ENCODE results near the gene IFIT1B.

Gene IFIT1B

DNA sequence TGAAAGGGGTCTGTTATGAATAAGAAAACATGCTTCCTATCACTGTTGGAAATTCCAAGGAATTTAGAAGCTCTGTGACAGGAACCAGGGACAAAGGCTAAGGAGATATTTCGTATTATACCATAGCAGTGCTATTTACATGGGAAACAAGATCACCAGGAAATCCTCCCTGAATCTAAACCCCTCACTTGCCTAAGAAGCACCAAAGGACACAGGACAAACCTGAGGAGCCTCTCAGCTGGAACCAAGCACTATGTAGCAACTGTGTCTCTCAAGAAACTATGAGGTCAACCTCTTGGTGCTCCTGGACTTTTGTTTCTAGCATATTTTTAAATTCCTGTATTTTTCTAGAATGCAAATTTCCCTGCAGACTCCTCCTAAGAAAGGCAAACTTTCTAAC is 20.8 kb upstream of the IFIT1B start:
- no peak for DNase-seq (ENCODE audit: low spot score)
- in situ Hi-C loops (cut with MboI; ENCODE audit: low sequenced_read_pairs, unreplicated experiment) = no loop called here
- TF ChIP-seq, protein P1, sequence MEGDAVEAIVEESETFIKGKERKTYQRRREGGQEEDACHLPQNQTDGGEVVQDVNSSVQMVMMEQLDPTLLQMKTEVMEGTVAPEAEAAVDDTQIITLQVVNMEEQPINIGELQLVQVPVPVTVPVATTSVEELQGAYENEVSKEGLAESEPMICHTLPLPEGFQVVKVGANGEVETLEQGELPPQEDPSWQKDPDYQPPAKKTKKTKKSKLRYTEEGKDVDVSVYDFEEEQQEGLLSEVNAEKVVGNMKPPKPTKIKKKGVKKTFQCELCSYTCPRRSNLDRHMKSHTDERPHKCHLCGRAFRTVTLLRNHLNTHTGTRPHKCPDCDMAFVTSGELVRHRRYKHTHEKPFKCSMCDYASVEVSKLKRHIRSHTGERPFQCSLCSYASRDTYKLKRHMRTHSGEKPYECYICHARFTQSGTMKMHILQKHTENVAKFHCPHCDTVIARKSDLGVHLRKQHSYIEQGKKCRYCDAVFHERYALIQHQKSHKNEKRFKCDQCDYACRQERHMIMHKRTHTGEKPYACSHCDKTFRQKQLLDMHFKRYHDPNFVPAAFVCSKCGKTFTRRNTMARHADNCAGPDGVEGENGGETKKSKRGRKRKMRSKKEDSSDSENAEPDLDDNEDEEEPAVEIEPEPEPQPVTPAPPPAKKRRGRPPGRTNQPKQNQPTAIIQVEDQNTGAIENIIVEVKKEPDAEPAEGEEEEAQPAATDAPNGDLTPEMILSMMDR (IDR thresholded peaks at IDR 0.05; ENCODE audit: borderline replicate concordance, control extremely low read depth, extremely low read depth, insufficient read depth, missing control alignments) = no peak

DNA sequence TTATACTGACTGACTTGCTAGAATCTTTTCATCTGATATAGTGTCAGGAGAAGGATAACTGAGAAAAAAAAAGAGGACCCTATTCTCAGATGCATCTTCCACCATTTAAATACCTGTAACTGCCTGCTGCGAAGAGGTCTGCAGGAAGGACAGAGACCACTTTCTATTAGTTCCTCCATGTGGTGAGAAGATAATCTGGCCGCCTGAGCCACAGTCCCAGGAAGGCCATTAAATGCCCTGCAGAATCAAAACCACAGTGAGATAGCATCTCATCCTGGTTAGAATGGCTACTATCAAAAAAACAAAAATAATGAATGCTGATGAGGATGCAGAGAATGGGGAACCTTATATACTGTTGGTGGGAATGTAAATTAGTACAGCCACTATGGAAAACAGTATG is 19.9 kb upstream of the IFIT1B start:
- no peak for DNase-seq (ENCODE audit: low spot score)
- in situ Hi-C loops (cut with MboI; ENCODE audit: low sequenced_read_pairs, unreplicated experiment) = no loop called here
- TF ChIP-seq, protein P1 (IDR thresholded peaks at IDR 0.05; ENCODE audit: borderline replicate concordance, control extremely low read depth, extremely low read depth, insufficient read depth, missing control alignments) = no peak

DNA sequence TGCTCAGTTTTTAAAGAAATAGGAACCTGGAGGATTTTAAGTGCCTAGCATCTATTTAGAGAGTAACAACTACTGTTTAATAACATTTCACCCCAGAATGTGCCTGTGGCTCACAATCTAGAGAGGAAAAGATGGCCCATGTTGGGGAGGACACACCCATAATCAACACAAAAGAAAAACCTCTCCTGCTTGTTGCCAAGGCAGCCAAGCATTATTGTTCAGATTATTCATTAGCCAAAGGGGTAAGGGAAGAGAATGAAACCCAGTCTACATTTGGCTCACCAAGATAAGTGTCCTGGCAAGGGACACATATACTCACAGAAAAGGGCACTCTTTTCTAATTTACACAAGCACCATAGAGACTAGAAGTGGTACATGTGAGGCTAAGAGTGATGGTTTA is 17.7 kb upstream of the IFIT1B start:
- DNase-seq (ENCODE audit: low spot score) = no peak
- TF ChIP-seq, protein P1 (IDR thresholded peaks at IDR 0.05; ENCODE audit: borderline replicate concordance, control extremely low read depth, extremely low read depth, insufficient read depth, missing control alignments) = no peak
- in situ Hi-C loops (cut with MboI; ENCODE audit: low sequenced_read_pairs, unreplicated experiment) = no loop called here

DNA sequence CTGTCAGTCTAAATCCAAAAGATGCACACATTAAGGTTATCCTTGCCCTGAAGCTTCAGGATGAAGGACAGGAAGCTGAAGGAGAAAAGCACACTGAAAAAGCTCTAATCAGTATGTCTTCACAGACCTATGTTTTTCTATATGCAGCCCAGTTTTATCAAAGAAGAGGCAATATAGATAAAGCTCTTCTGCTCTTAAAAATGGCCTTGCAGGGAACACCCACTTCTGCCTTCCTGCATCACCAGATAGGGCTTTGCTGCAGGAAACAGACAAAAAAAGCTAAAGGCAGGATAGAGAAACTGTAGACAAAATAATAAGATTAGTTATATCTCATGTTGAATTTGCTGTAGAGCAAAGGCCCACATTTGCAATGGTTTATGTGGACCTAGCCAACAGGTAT is 14.9 kb upstream of the IFIT1B start:
- in situ Hi-C loops (cut with MboI; ENCODE audit: low sequenced_read_pairs, unreplicated experiment) = no loop called here
- DNase-seq (ENCODE audit: low spot score) = no peak
- TF ChIP-seq, protein P1 (IDR thresholded peaks at IDR 0.05; ENCODE audit: borderline replicate concordance, control extremely low read depth, extremely low read depth, insufficient read depth, missing control alignments) = no peak

DNA sequence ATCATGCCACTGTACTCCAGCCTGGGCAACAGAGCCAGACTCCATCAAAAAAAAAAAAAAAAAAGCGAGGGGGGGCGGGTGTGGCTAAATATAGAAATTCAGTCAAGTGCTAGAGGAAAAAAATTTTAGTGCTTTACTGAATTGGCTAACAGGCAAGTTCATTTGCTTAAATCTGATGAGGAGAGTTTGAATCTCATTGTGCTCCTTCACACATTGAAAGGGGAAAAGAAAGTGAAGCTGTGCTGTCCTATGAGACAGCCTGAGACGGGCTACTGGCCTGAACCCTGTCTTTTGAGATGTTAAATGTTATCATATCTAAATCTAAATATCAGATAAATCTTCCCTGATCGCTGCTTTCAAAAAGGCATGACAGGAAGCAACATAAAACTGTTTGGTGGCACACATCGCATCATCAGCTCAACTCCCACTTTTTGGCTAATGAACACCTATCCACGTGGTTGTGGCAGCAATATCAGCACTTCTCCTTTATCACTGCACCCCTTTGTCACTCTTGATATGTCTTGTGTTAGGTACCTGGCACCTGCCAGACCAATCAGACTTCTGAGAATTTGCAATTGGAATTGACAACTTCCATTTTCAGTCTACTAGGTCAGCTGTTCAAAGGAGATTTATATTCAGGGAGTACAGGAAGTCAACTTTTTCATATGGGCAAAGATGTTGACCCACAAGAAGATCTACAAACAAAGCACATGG is 14.0 kb upstream of the IFIT1B start:
- in situ Hi-C loops (cut with MboI; ENCODE audit: low sequenced_read_pairs, unreplicated experiment) = no loop called here
- DNase-seq (ENCODE audit: low spot score) = no peak
- TF ChIP-seq, protein P1 (IDR thresholded peaks at IDR 0.05; ENCODE audit: borderline replicate concordance, control extremely low read depth, extremely low read depth, insufficient read depth, missing control alignments) = no peak

DNA sequence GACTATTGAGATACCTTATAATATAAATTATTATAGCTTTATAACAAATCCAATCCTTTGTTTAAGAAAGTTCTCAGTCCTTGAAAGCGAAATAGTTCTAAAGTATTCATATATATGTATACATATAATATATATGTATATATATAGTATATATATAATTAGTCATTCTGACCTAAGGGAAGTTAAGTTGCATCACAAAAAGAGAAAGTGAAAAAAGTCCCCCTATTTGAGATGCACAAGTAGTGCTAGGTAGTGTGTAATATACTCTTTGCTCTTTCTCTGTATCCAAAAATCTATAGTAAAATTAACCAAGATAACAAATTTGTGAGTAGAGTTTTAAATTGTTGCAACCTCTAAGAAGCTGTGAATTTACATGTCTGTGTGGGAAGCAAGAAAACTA is 13.3 kb upstream of the IFIT1B start:
- TF ChIP-seq, protein P1 (IDR thresholded peaks at IDR 0.05; ENCODE audit: borderline replicate concordance, control extremely low read depth, extremely low read depth, insufficient read depth, missing control alignments) = no peak
- no peak for DNase-seq (ENCODE audit: low spot score)
- in situ Hi-C loops (cut with MboI; ENCODE audit: low sequenced_read_pairs, unreplicated experiment) = no loop called here
